GM23338 (cell line): ENCODE measurements around the gene SRSF5. TPM values are rescaled to one million over a fixed set of nuclear protein-coding genes. Genes with fewer than 3 reads are reported as not detected.

ENCODE experiments used
- ATAC-seq: fragments of 200-7000 bp; cut with Tn5 transposase; 3 replicates; pipeline ENCODE4 v1.9.1; 2020
- DNase-seq: peaks from one replicate; pipeline ENCODE4 v3.0.0-alpha.2; 2015; ENCODE audit warnings: low spot score
- H2AFZ ChIP-seq: fragments of 200-600 bp; sonication (generic); 2 replicates; pipeline ENCODE4 v1.8.0; 2016; ENCODE audit warnings: antibody characterized with exemption, mild to moderate bottlenecking, moderate library complexity
- H3F3A ChIP-seq: fragments of 200-600 bp; sonication (generic); replicated peaks from 2 replicates; pipeline ENCODE4 v1.8.0; 2017; ENCODE audit warnings: antibody characterized with exemption, mixed run types, low read depth
- H3K27ac ChIP-seq: fragments of 200-600 bp; sonication (generic); 2 replicates; pipeline ENCODE4 v1.6.1; 2016; ENCODE audit warnings: low read depth
- H3K27me3 ChIP-seq: fragments of 200-600 bp; sonication (generic); 2 replicates; pipeline ENCODE4 v1.8.0; 2016; ENCODE audit warnings: mild to moderate bottlenecking, mixed run types, moderate library complexity; ENCODE audit not compliant: insufficient read depth
- H3K36me3 ChIP-seq: fragments of 200-600 bp; sonication (generic); 2 replicates; pipeline ENCODE4 v1.8.0; 2016; ENCODE audit warnings: mild to moderate bottlenecking; ENCODE audit not compliant: insufficient read depth
- H3K4me1 ChIP-seq: fragments of 200-600 bp; sonication (generic); 2 replicates; pipeline ENCODE4 v1.8.0; 2016; ENCODE audit warnings: mild to moderate bottlenecking, moderate library complexity; ENCODE audit not compliant: insufficient read depth
- H3K4me2 ChIP-seq: fragments of 200-600 bp; sonication (generic); 2 replicates; pipeline ENCODE4 v1.7.1; 2017; ENCODE audit warnings: mixed run types
- H3K4me3 ChIP-seq: fragments of 200-600 bp; sonication (generic); 2 replicates; pipeline ENCODE4 v1.6.1; 2016; ENCODE audit warnings: mixed run types
- H3K79me2 ChIP-seq: fragments of 200-600 bp; sonication (generic); replicated peaks from 2 replicates; pipeline ENCODE4 v1.8.0; 2017; ENCODE audit warnings: mild to moderate bottlenecking; ENCODE audit not compliant: insufficient read depth
- H3K9me2 ChIP-seq: fragments of 200-600 bp; sonication (generic); 2 replicates; pipeline ENCODE4 v1.8.0; 2017; ENCODE audit not compliant: insufficient read depth
- H4K20me1 ChIP-seq: fragments of 200-600 bp; sonication (generic); replicated peaks from 2 replicates; pipeline ENCODE4 v1.8.0; 2017; ENCODE audit warnings: mild to moderate bottlenecking; ENCODE audit not compliant: insufficient read depth
- H3K27ac Mint-ChIP-seq: 2 replicates; pipeline ENCODE4 v1.8.0; 2020; ENCODE audit warnings: inconsistent platforms, mild to moderate bottlenecking, moderate library complexity, mixed read lengths
- H3K27me3 Mint-ChIP-seq: 3 replicates; pipeline ENCODE4 v1.8.0; 2022; ENCODE audit warnings: low read depth, mild to moderate bottlenecking, moderate library complexity, mixed read lengths, inconsistent platforms; ENCODE audit not compliant: insufficient read depth, poor library complexity
- H3K36me3 Mint-ChIP-seq: 3 replicates; pipeline ENCODE4 v1.8.0; 2021; ENCODE audit warnings: low read depth, mild to moderate bottlenecking, inconsistent platforms, moderate library complexity, mixed read lengths
- H3K4me1 Mint-ChIP-seq: 3 replicates; pipeline ENCODE4 v1.8.0; 2020; ENCODE audit warnings: mild to moderate bottlenecking, inconsistent platforms, mixed read lengths
- H3K4me3 Mint-ChIP-seq: 3 replicates; pipeline ENCODE4 v1.8.0; 2021; ENCODE audit warnings: moderate library complexity, mild to moderate bottlenecking, inconsistent platforms, mixed read lengths
- H3K9me3 Mint-ChIP-seq: 3 replicates; pipeline ENCODE4 v1.8.0; 2020; ENCODE audit warnings: moderate library complexity, mild to moderate bottlenecking, inconsistent platforms, mixed read lengths
- CREB1 ChIP-seq: fragments of 250-450 bp; sonication (Bioruptor Pico); IDR thresholded peaks from 2 replicates; pipeline ENCODE4 v1.5.0; 2020; ENCODE audit warnings: low read depth, mild to moderate bottlenecking, moderate library complexity
- CTCF ChIP-seq, 2 experiments: fragments of 200-600 bp in 1 of 2; sonication (generic) in 1 of 2; conservative IDR thresholded peaks; 2 replicates each; pipeline versions ENCODE4 v1.5.1 to v1.6.1; 2016 to 2017; ENCODE audit warnings: antibody characterized with exemption in 2 of 2, low read depth in 2 of 2, mild to moderate bottlenecking in 2 of 2, moderate library complexity in 1 of 2
- EZH2 ChIP-seq: fragments of 200-600 bp; sonication (generic); IDR thresholded peaks from one replicate; pipeline ENCODE4 v1.8.0; 2017; ENCODE audit warnings: antibody characterized with exemption, mild to moderate bottlenecking, low read depth; ENCODE audit not compliant: unreplicated experiment
- EZH2phosphoT487 ChIP-seq: fragments of 200-600 bp; sonication (generic); IDR thresholded peaks from one replicate; pipeline ENCODE4 v1.8.1; 2018; ENCODE audit warnings: antibody characterized with exemption; ENCODE audit not compliant: unreplicated experiment
- JUNB ChIP-seq: IDR thresholded peaks from one replicate; pipeline ENCODE4 v1.6.1; 2016; ENCODE audit warnings: antibody characterized with exemption; ENCODE audit not compliant: unreplicated experiment
- NANOG ChIP-seq: IDR thresholded peaks from 2 replicates; pipeline ENCODE4 v1.6.1; 2016; ENCODE audit warnings: antibody characterized with exemption, borderline replicate concordance
- POLR2AphosphoS5 ChIP-seq: IDR thresholded peaks from 2 replicates; pipeline ENCODE4 v1.6.1; 2016; ENCODE audit warnings: antibody characterized with exemption, low read depth
- REST ChIP-seq: IDR thresholded peaks from one replicate; pipeline ENCODE4 v1.6.1; 2018; ENCODE audit warnings: antibody characterized with exemption; ENCODE audit not compliant: unreplicated experiment
- STAT1 ChIP-seq: IDR thresholded peaks from one replicate; pipeline ENCODE4 v1.6.1; 2016; ENCODE audit warnings: antibody characterized with exemption; ENCODE audit not compliant: unreplicated experiment
- ZNF331 ChIP-seq: fragments of 250-450 bp; sonication (Bioruptor Pico); IDR thresholded peaks from 2 replicates; pipeline ENCODE4 v1.5.0; 2020; ENCODE audit warnings: low read depth, mild to moderate bottlenecking, moderate library complexity
- ZNF462 ChIP-seq: fragments of 250-450 bp; sonication (Bioruptor Pico); IDR thresholded peaks from 2 replicates; pipeline ENCODE4 v1.5.0; 2020; ENCODE audit warnings: mild to moderate bottlenecking, moderate library complexity
- polyA plus RNA-seq: library from polyadenylated mRNA; unstranded; fragments of >200 nt; fragmentation: Nextera tagmentation; extraction: Ambion mirVana; gene quantifications from 2 replicates; pipeline ENCODE4 v1.2.1, GENCODE V29; 2016
- total RNA-seq: library from RNA; depleted of rRNA; stranded (reverse); fragments of >200 nt; shearing (Covaris generic); gene quantifications from 2 replicates; pipeline ENCODE4 v1.2.3, GENCODE V29; 2014
- TF ChIP-seq, protein P1 (sequence below): IDR thresholded peaks from 2 replicates; pipeline ENCODE4 v1.6.1; 2016; ENCODE audit warnings: antibody characterized with exemption

Gene SRSF5
- total and polyA plus RNA-seq, 2 experiments from 2014 or later, result 172 to 389 TPM

DNA sequence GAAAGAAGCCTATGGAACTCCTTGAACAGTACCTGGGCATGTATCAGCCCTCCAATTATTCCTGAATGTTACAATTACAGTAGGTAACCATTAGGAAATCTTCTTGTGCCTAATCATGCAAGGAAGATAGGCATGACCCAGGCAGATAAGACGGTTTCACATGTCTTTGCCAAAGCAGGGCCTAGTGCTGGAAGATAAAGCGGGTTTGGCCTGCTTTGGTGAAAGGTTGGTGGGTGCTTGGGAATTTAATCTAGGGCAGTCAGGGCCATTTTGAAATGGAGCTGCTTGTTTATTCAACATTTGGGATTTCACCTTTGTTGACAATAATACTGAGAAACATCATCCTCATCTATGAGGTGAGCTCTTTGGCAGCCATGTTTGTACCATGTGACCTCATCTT is 12.5 kb upstream of the SRSF5 start:
- H3K9me3 Mint-ChIP-seq, result no peaks in the 10 kb centered on the region

More for the DNA sequence above, 12.5 kb upstream of the SRSF5 start:
- Histone ChIP-seq H3K27ac (no peak overlapping the region), H3K4me3 (no peak overlapping the region), H3K79me2 (no peaks in the 10 kb centered on the region), H3K36me3 (no peaks in the 10 kb centered on the region), H3K4me1 (no peaks in the 10 kb centered on the region), H4K20me1 (no peaks in the 10 kb centered on the region), H3K9me2 (no peaks in the 10 kb centered on the region), H2AFZ (peak overlapping the region; percentile 48; the same call in 1 of the 2 replicates), H3K27me3 (no peaks in the 10 kb centered on the region), H3K4me2 (no peak overlapping the region), H3F3A (no peaks in the 10 kb centered on the region)
- Mint-ChIP-seq H3K4me1 (peaks cover 5% of the 10 kb centered on the region; the same call in 1 of the 3 replicates), H3K27me3 (peaks cover 2% of the 10 kb centered on the region), H3K36me3 (no peaks in the 10 kb centered on the region), H3K4me3 (no peak overlapping the region), H3K27ac (no peak overlapping the region)
- TF ChIP-seq JUNB (no peak), ZNF462 (no peak), STAT1 (no peak), NANOG (no peak), CREB1 (no peak), REST (no peak), EZH2 (no peak), POLR2AphosphoS5 (no peak), ZNF331 (no peak), CTCF (conservative IDR thresholded peaks at IDR 0.05; ENCODE audit: low read depth in 2 of 2) (no peak), EZH2phosphoT487 (no peak)
- TF ChIP-seq, protein P1, sequence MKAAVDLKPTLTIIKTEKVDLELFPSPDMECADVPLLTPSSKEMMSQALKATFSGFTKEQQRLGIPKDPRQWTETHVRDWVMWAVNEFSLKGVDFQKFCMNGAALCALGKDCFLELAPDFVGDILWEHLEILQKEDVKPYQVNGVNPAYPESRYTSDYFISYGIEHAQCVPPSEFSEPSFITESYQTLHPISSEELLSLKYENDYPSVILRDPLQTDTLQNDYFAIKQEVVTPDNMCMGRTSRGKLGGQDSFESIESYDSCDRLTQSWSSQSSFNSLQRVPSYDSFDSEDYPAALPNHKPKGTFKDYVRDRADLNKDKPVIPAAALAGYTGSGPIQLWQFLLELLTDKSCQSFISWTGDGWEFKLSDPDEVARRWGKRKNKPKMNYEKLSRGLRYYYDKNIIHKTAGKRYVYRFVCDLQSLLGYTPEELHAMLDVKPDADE, result no peak
- DNase-seq (no peak), ATAC-seq (no peak)
